ENCODE results near the gene DIPK1C.

GRCh38 chr18:74501386-74501785 lies 44.3 kb upstream of the DIPK1C start:
- TF ChIP-seq, protein P1, sequence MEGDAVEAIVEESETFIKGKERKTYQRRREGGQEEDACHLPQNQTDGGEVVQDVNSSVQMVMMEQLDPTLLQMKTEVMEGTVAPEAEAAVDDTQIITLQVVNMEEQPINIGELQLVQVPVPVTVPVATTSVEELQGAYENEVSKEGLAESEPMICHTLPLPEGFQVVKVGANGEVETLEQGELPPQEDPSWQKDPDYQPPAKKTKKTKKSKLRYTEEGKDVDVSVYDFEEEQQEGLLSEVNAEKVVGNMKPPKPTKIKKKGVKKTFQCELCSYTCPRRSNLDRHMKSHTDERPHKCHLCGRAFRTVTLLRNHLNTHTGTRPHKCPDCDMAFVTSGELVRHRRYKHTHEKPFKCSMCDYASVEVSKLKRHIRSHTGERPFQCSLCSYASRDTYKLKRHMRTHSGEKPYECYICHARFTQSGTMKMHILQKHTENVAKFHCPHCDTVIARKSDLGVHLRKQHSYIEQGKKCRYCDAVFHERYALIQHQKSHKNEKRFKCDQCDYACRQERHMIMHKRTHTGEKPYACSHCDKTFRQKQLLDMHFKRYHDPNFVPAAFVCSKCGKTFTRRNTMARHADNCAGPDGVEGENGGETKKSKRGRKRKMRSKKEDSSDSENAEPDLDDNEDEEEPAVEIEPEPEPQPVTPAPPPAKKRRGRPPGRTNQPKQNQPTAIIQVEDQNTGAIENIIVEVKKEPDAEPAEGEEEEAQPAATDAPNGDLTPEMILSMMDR (conservative IDR thresholded peaks at IDR 0.05 in 1 of 2, IDR thresholded peaks at IDR 0.05 in 1 of 2; ENCODE audit: low read depth in 1 of 2, low read length in 2 of 2), result no peak
- TF ChIP-seq EZH2 (IDR thresholded peaks at IDR 0.05; ENCODE audit: low read length, missing control alignments), result no peak

Measured in fibroblast of lung (primary cell).